ENCODE results near the gene CXCL8. TPM values are rescaled to one million over a fixed set of nuclear protein-coding genes. Genes with fewer than 3 reads are reported as not detected.

The CXCL8 gene
- total and polyA plus RNA-seq, 9 of the 15 experiments (the other 6 are each of a cell fraction or from before 2014, with no cell fraction given) = 1.6 to 7.7 (median 3.3) TPM

DNA sequence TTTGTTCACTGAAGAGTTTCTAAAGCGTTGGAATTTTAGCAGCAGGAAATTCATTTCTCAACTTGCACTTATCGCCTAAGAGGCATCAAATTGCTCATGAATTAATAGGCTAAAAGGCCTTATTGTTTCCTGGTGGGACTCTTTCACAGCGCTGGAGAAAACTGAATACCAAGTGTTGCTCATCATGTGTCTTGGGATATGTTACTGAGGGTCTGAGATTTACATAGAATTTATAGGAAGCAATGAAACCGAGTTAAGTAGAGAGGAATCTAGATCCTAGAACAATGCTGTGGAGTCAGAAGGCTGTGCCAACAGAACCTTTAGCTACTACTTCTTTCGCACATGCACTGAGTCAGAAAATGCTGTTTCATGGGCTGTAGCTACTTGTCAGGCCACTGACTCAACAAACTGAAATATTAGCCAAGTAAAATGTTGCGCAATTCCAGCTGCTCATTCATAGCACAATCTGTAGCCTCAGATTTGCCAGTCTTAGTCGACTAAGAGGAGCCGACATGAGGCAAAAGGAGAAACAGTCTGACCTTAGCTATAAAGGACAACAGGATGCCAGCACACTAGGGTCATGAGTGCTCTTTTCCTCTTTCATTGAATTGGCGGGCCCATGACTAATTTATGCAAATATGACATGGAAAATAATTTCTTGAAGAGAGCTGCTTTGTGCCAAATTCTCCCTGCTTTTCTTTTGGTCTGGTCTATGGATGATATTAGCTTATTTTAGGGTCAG is 35.9 kb upstream of the CXCL8 start (continued):
- TF ChIP-seq ETV5 (CRISPR knock-in tag; IDR thresholded peaks at IDR 0.05; ENCODE audit: low read depth) = peak; percentile 59; the same call in 1 of the 2 replicates
- TF ChIP-seq RBM14 (IDR thresholded peaks at IDR 0.05; ENCODE audit: borderline replicate concordance, insufficient read depth, low read depth, low read length) = no peak
- TF ChIP-seq, protein P1, sequence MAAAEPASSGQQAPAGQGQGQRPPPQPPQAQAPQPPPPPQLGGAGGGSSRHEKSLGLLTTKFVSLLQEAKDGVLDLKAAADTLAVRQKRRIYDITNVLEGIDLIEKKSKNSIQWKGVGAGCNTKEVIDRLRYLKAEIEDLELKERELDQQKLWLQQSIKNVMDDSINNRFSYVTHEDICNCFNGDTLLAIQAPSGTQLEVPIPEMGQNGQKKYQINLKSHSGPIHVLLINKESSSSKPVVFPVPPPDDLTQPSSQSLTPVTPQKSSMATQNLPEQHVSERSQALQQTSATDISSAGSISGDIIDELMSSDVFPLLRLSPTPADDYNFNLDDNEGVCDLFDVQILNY (CRISPR knock-in tag; IDR thresholded peaks at IDR 0.05) = no peak
- TF ChIP-seq NFRKB (IDR thresholded peaks at IDR 0.05; ENCODE audit: low read depth) = peak; percentile 94
- peak; percentile 80; the same call in 1 of the 2 replicates for TF ChIP-seq ZNF668 (CRISPR knock-in tag; IDR thresholded peaks at IDR 0.05)
- TF ChIP-seq RBBP5 (IDR thresholded peaks at IDR 0.05; ENCODE audit: borderline replicate concordance, insufficient read depth, low read length, poor library complexity, severe bottlenecking) = peak; percentile 27
- peak; percentile 23; the same call in 1 of the 2 replicates for TF ChIP-seq ZNF24 (IDR thresholded peaks at IDR 0.05)
- TF ChIP-seq DMBX1 (CRISPR knock-in tag; IDR thresholded peaks at IDR 0.05; ENCODE audit: borderline replicate concordance) = peak; percentile 90; the same call in 1 of the 2 replicates
- TF ChIP-seq, protein P2, sequence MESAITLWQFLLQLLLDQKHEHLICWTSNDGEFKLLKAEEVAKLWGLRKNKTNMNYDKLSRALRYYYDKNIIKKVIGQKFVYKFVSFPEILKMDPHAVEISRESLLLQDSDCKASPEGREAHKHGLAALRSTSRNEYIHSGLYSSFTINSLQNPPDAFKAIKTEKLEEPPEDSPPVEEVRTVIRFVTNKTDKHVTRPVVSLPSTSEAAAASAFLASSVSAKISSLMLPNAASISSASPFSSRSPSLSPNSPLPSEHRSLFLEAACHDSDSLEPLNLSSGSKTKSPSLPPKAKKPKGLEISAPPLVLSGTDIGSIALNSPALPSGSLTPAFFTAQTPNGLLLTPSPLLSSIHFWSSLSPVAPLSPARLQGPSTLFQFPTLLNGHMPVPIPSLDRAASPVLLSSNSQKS (CRISPR knock-in tag; IDR thresholded peaks at IDR 0.05) = no peak
- TF ChIP-seq, protein P3, sequence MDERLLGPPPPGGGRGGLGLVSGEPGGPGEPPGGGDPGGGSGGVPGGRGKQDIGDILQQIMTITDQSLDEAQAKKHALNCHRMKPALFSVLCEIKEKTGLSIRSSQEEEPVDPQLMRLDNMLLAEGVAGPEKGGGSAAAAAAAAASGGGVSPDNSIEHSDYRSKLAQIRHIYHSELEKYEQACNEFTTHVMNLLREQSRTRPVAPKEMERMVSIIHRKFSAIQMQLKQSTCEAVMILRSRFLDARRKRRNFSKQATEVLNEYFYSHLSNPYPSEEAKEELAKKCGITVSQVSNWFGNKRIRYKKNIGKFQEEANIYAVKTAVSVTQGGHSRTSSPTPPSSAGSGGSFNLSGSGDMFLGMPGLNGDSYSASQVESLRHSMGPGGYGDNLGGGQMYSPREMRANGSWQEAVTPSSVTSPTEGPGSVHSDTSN (CRISPR knock-in tag; IDR thresholded peaks at IDR 0.05; ENCODE audit: low read depth) = no peak
- TF ChIP-seq, protein P3 (tag; conservative IDR thresholded peaks at IDR 0.05; ENCODE audit: low read depth) = peak; percentile 89
- TF ChIP-seq, protein P4, sequence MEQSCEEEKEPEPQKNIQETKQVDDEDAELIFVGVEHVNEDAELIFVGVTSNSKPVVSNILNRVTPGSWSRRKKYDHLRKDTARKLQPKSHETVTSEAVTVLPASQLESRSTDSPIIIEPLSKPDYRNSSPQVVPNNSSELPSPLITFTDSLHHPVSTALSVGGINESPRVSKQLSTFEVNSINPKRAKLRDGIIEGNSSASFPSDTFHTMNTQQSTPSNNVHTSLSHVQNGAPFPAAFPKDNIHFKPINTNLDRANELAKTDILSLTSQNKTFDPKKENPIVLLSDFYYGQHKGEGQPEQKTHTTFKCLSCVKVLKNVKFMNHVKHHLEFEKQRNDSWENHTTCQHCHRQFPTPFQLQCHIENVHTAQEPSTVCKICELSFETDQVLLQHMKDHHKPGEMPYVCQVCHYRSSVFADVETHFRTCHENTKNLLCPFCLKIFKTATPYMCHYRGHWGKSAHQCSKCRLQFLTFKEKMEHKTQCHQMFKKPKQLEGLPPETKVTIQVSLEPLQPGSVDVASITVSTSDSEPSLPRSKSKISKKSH (CRISPR knock-in tag; IDR thresholded peaks at IDR 0.05) = no peak
- TF ChIP-seq, protein P5, sequence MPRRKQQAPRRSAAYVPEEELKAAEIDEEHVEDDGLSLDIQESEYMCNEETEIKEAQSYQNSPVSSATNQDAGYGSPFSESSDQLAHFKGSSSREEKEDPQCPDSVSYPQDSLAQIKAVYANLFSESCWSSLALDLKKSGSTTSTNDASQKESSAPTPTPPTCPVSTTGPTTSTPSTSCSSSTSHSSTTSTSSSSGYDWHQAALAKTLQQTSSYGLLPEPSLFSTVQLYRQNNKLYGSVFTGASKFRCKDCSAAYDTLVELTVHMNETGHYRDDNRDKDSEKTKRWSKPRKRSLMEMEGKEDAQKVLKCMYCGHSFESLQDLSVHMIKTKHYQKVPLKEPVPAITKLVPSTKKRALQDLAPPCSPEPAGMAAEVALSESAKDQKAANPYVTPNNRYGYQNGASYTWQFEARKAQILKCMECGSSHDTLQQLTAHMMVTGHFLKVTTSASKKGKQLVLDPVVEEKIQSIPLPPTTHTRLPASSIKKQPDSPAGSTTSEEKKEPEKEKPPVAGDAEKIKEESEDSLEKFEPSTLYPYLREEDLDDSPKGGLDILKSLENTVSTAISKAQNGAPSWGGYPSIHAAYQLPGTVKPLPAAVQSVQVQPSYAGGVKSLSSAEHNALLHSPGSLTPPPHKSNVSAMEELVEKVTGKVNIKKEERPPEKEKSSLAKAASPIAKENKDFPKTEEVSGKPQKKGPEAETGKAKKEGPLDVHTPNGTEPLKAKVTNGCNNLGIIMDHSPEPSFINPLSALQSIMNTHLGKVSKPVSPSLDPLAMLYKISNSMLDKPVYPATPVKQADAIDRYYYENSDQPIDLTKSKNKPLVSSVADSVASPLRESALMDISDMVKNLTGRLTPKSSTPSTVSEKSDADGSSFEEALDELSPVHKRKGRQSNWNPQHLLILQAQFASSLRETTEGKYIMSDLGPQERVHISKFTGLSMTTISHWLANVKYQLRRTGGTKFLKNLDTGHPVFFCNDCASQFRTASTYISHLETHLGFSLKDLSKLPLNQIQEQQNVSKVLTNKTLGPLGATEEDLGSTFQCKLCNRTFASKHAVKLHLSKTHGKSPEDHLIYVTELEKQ (CRISPR knock-in tag; IDR thresholded peaks at IDR 0.05) = no peak
- TF ChIP-seq KLF6 (CRISPR knock-in tag; IDR thresholded peaks at IDR 0.05; ENCODE audit: borderline replicate concordance) = 0 out of 2 replicates have a peak, but pooled peaks have one; percentile 44
- no peak for TF ChIP-seq SETDB1 (IDR thresholded peaks at IDR 0.05; ENCODE audit: low read length)
